ENCODE measurements around the gene MRTFB. TPM values are rescaled to one million over a fixed set of nuclear protein-coding genes. Genes with fewer than 3 reads are reported as not detected.
"Not testable (repeated sequence)": the region's sequence is repeated elsewhere in the genome, so short reads cannot be mapped to it uniquely, and the experiment has no call there.

Gene MRTFB
- total RNA-seq, 2 experiments from 2014 or later: 8.2 to 8.4 TPM

GRCh38 chr16:14043278-14043677, 27.8 kb upstream of the MRTFB start:
- CTCF ChIA-PET: no interaction called here
- no peak overlapping the region for H3K4me3 Mint-ChIP-seq

DNA sequence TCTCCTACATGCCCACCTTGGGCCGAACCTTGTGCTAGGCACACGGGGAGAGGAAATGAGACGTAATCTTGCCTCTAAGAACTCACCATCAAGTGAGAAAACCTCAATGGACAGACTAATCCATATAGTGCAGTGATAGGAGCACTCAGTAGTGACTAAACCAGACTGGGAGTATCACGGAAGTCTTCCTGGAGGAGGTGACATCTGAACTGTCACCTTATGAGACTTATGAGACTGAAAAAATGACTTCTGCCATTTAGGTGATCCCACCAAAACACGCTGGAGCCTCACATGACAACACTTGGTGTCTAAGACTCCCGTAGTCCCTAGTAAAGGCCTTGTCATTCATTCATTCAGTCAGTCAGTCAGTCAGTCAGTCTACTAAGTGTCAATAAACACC, 27.3 kb upstream of the MRTFB start:
- Mint-ChIP-seq H3K36me3 (ENCODE audit: low read depth) (no peaks in the 10 kb centered on the region), H3K27me3 (ENCODE audit: low read depth) (no peaks in the 10 kb centered on the region), H3K27ac (no peak overlapping the region), H3K9me3 (peaks cover 4% of the 10 kb centered on the region), H3K4me3 (no peak overlapping the region), H3K4me1 (ENCODE audit: low read depth) (peaks cover 7% of the 10 kb centered on the region)
- no peak for DNase-seq
- CTCF ChIA-PET: no interaction called here
- intact Hi-C loops (cut with micrococcal nuclease): no loop called here

More at GRCh38 chr16:14043278-14043677, 27.8 kb upstream of the MRTFB start:
- Mint-ChIP-seq H3K36me3 (ENCODE audit: low read depth) (no peaks in the 10 kb centered on the region), H3K27me3 (ENCODE audit: low read depth) (no peaks in the 10 kb centered on the region), H3K4me1 (ENCODE audit: low read depth) (peaks cover 7% of the 10 kb centered on the region), H3K9me3 (peaks cover 6% of the 10 kb centered on the region), H3K27ac (no peak overlapping the region)
- no peak for DNase-seq
- intact Hi-C loops (cut with micrococcal nuclease): no loop called here

DNA sequence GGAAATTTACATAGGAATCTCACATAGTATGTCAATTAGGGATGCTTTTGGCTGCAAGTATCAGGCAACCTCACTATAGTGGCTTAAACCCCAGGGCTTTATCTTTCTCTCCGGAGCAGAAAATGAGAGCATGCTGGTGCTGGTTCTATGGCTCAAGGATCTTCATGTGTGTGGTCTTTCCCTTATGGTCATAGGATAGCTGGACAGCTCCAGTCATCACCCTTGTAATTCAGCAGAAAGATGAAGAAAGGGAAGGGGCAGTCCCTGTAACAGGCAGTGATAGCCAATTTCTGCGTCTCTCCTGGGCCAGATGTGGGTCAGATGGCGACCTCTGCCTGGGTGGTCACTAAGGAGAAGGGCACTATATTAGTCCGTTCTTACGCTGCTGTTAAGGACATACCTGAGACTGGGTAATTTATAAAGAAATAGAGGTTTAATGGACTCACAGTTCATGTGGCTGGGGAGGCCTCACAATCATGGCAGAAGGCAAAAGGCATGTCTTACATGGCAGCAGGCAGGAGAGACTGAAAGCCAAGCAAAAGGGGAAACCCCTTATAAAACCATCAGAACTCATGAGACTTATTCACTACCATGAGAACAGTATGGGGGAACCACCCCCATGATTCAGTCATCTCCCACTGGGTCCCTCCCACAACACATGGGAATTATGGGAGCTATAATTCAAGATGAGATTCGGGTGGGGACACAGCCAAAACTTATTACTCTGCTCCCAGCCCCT, 23.8 kb upstream of the MRTFB start:
- H3K27ac Mint-ChIP-seq; H3K27me3 Mint-ChIP-seq (ENCODE audit: low read depth); H3K4me1 Mint-ChIP-seq (ENCODE audit: low read depth); intact Hi-C loops (cut with micrococcal nuclease); H3K9me3 Mint-ChIP-seq; H3K4me3 Mint-ChIP-seq; H3K36me3 Mint-ChIP-seq (ENCODE audit: low read depth): not testable (repeated sequence)
- peak; percentile 12 for DNase-seq
- CTCF ChIA-PET: interaction anchor here (0.5 to 0.6 kb wide), 2 partner anchors 128 to 762 kb away, joined by 4 read pairs; partner anchors contain the start of gene ERCC4

- intact Hi-C loops (cut with micrococcal nuclease): no loop called here
- no peaks in the 10 kb centered on the region for H3K9me3 Mint-ChIP-seq
- CTCF ChIA-PET: no interaction called here
- no peak overlapping the region for H3K4me3 Mint-ChIP-seq
- DNase-seq: no peak
- no peaks in the 10 kb centered on the region for H3K27me3 Mint-ChIP-seq (ENCODE audit: low read depth)
- no peaks in the 10 kb centered on the region for H3K4me1 Mint-ChIP-seq (ENCODE audit: low read depth)
- no peaks in the 10 kb centered on the region for H3K36me3 Mint-ChIP-seq (ENCODE audit: low read depth)
- no peak overlapping the region for H3K27ac Mint-ChIP-seq
These were observed 20.7 kb upstream of the MRTFB start for GRCh38 chr16:14050291-14051027.

- Mint-ChIP-seq H3K27me3 (ENCODE audit: low read depth) (no peaks in the 10 kb centered on the region), H3K36me3 (ENCODE audit: low read depth) (no peaks in the 10 kb centered on the region), H3K27ac (no peak overlapping the region), H3K4me3 (no peak overlapping the region), H3K4me1 (ENCODE audit: low read depth) (no peaks in the 10 kb centered on the region), H3K9me3 (no peaks in the 10 kb centered on the region)
- DNase-seq: no peak
- CTCF ChIA-PET: interaction anchor here (0.6 kb wide), 2 partner anchors 15 to 127 kb away, joined by 3 to 4 read pairs; no protein-coding TSS in a partner anchor
- intact Hi-C loops (cut with micrococcal nuclease): no loop called here
These were observed 19.9 kb upstream of the MRTFB start for GRCh38 chr16:14051103-14051729.

- no peaks in the 10 kb centered on the region for H3K27me3 Mint-ChIP-seq (ENCODE audit: low read depth)
- H3K4me1 Mint-ChIP-seq (ENCODE audit: low read depth): no peaks in the 10 kb centered on the region
- CTCF ChIA-PET: no interaction called here
- DNase-seq: no peak
- H3K36me3 Mint-ChIP-seq (ENCODE audit: low read depth): no peaks in the 10 kb centered on the region
- no peak overlapping the region for H3K27ac Mint-ChIP-seq
- intact Hi-C loops (cut with micrococcal nuclease): no loop called here
- no peak overlapping the region for H3K4me3 Mint-ChIP-seq
- no peaks in the 10 kb centered on the region for H3K9me3 Mint-ChIP-seq
These were observed 14.1 kb upstream of the MRTFB start for GRCh38 chr16:14056970-14057369.

- Mint-ChIP-seq H3K9me3 (no peaks in the 10 kb centered on the region), H3K4me1 (ENCODE audit: low read depth) (no peaks in the 10 kb centered on the region), H3K27ac (no peak overlapping the region), H3K4me3 (no peak overlapping the region), H3K36me3 (ENCODE audit: low read depth) (no peaks in the 10 kb centered on the region), H3K27me3 (ENCODE audit: low read depth) (no peaks in the 10 kb centered on the region)
- CTCF ChIA-PET: interaction anchor here (1.0 kb wide), 1 partner anchor 133 kb away, joined by 3 read pairs; no protein-coding TSS in a partner anchor
- no peak for DNase-seq
- intact Hi-C loops (cut with micrococcal nuclease): no loop called here
These were observed 13.2 kb upstream of the MRTFB start for GRCh38 chr16:14057878-14058382.

DNA sequence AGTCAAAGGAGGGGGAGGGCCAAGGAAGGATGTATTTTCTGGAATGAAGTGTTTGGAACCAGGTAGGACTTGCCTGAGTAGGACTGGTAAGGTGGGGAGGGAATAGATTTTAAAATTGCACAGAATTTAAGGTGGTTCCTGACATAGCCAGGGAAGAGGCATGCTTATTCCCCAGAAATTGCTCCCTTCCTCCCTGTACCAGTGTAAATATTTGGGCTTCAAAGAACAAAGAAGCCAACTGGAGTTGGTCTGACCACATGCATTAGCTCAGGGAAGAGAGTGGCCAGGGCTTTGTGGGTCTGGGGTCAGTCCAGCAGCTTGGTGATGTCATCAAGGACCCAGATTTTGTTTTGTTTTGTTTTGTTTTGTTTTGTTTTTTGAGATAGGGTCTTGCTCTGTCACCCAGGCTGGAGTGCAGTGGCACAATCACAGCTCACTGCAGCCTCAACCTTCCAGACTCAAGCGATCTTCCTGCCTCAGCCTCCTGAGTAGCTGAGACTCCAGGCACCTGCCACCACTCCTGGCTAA, 9.3 kb upstream of the MRTFB start:
- CTCF ChIA-PET: interaction anchor here (0.8 kb wide), 1 partner anchor 64 kb away, joined by 3 read pairs; no protein-coding TSS in a partner anchor
- intact Hi-C loops (cut with micrococcal nuclease): no loop called here
- H3K27me3 Mint-ChIP-seq (ENCODE audit: low read depth): no peaks in the 10 kb centered on the region

DNA sequence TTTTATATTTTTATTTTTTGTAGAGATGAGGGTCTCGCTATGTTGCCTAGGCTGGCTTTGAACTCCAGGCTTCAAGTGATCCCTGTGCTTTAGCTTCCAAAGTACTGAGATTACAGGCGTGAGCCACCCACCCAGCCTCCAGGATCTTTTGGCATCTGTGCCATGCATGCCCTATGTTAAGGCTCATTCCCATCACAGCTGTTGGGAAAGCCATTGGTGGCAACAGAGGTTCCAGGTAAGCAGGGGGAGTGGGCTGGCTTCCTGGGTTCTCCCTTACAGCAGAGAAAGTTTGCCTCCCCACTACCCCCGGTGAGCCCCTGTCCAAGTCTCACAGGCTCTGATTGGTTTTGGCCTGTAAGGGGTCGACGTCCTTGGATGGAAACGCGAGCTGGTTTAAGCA, 8.9 kb upstream of the MRTFB start:
- H3K36me3 Mint-ChIP-seq (ENCODE audit: low read depth): no peaks in the 10 kb centered on the region
- intact Hi-C loops (cut with micrococcal nuclease): no loop called here
- H3K27me3 Mint-ChIP-seq (ENCODE audit: low read depth): no peaks in the 10 kb centered on the region
- no peak for DNase-seq
- no peaks in the 10 kb centered on the region for H3K9me3 Mint-ChIP-seq
- CTCF ChIA-PET: interaction anchor here (1.3 kb wide), 1 partner anchor 127 kb away, joined by 3 read pairs; no protein-coding TSS in a partner anchor
- H3K4me1 Mint-ChIP-seq (ENCODE audit: low read depth): no peaks in the 10 kb centered on the region
- no peak overlapping the region for H3K4me3 Mint-ChIP-seq
- H3K27ac Mint-ChIP-seq: no peak overlapping the region

More for the DNA sequence above, 9.3 kb upstream of the MRTFB start:
- no peak overlapping the region for H3K27ac Mint-ChIP-seq
- DNase-seq: no peak
- H3K9me3 Mint-ChIP-seq: no peaks in the 10 kb centered on the region
- no peaks in the 10 kb centered on the region for H3K4me1 Mint-ChIP-seq (ENCODE audit: low read depth)
- H3K4me3 Mint-ChIP-seq: no peak overlapping the region
- no peaks in the 10 kb centered on the region for H3K36me3 Mint-ChIP-seq (ENCODE audit: low read depth)

- no peaks in the 10 kb centered on the region for H3K27me3 Mint-ChIP-seq (ENCODE audit: low read depth)
- no peak for DNase-seq
- no peaks in the 10 kb centered on the region for H3K4me1 Mint-ChIP-seq (ENCODE audit: low read depth)
- H3K9me3 Mint-ChIP-seq: no peaks in the 10 kb centered on the region
- no peak overlapping the region for H3K4me3 Mint-ChIP-seq
- intact Hi-C loops (cut with micrococcal nuclease): no loop called here
- CTCF ChIA-PET: no interaction called here
- no peaks in the 10 kb centered on the region for H3K36me3 Mint-ChIP-seq (ENCODE audit: low read depth)
- H3K27ac Mint-ChIP-seq: no peak overlapping the region
These were observed 7.2 kb upstream of the MRTFB start for GRCh38 chr16:14063618-14064581.

GRCh38 chr16:14069818-14070217, 1.3 kb upstream of the MRTFB start:
- Mint-ChIP-seq H3K9me3 (no peaks in the 10 kb centered on the region), H3K27ac (no peak overlapping the region), H3K36me3 (ENCODE audit: low read depth) (no peaks in the 10 kb centered on the region), H3K27me3 (ENCODE audit: low read depth) (no peaks in the 10 kb centered on the region), H3K4me1 (ENCODE audit: low read depth) (peaks cover 11% of the 10 kb centered on the region), H3K4me3 (peak overlapping the region; percentile 86)
- intact Hi-C loops (cut with micrococcal nuclease): loop anchor here (5.0 kb wide), 3 partner anchors 122 to 217 kb away; no protein-coding TSS in a partner anchor
- CTCF ChIA-PET: no interaction called here
- no peak for DNase-seq
